ENCODE measurements around the gene NAA20. TPM values are rescaled to one million over a fixed set of nuclear protein-coding genes. Genes with fewer than 3 reads are reported as not detected.
A peak's percentile ranks its signal among the peaks of the same experiment; 100 is the strongest.

Gene NAA20
- total and polyA plus RNA-seq, 4 donors = 33.6 to 143 (median 59.9) TPM

DNA sequence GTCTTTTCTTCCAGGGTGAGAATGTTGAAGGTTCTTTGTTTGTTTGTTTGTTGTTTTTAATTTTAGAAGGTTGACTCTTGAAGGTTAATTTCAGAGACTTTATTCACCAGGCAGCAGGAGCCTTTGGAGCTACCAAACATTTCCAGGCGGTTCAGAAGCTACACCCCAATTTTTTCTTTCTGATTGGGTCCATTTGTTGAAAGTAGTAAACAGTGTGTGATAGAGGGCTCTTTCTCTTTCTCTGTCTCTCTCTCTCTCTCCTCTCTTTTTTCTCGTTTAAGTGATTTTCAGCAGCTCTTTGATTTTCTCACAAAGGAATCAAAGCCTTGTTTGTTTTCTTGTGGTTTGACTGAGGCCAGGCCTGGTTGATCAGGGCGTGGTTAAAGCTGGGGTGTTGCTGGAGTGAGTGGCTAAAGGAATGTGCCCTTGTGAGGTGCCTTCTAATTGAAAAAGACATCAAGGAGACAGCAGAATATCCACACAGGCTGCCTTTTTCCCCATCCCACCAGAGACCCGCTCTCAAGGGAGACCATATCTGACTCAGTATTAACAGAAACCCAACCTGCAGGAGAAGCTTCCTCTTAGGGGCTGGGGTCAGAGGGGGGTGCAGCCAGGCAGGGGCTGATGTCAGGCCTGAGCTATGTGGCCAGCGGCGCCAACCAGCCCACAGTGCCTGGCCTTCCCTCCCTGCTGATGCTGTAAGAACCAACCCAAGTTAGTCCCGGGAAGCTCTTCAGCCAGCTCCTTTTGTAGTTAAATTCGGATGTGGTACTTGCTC is 40.4 kb upstream of the NAA20 start:
- TF ChIP-seq CTCF (IDR thresholded peaks at IDR 0.05; ENCODE audit: control extremely low read depth, extremely low read depth) = no peak
- peaks cover 0 to 3% (median 0%) of the 10 kb centered on the region in 4 donors for H3K9me3 ChIP-seq (ENCODE audit: control insufficient read depth in 4 of 4, insufficient read depth in 3 of 4, low read length in 3 of 4)
- ATAC-seq (ENCODE audit: insufficient read depth, low FRiP score) = peak; percentile 32
- no peaks in the 10 kb centered on the region for H3K27me3 ChIP-seq (ENCODE audit: control insufficient read depth in 3 of 3, insufficient read depth in 3 of 3, low read length in 2 of 3)
- H3K9ac ChIP-seq (ENCODE audit: insufficient read depth in 1 of 2, low read length in 2 of 2) = peak overlapping the region; percentile 19 to 64
- H3K4me3 ChIP-seq = no peak overlapping the region
- peak; percentile 54 to 67 (median 56) for DNase-seq
- WGBS, 2 donors = 39 to 71% methylated on average over 8 of the region's 8 CpGs
- peak overlapping the region; percentile 90 to 94 for H3K27ac ChIP-seq (ENCODE audit: low read depth in 1 of 2, low read length in 1 of 2)
- H3K36me3 ChIP-seq (ENCODE audit: control insufficient read depth in 4 of 4, insufficient read depth in 4 of 4, low read length in 4 of 4) = peaks cover 0 to 11% (median 5%) of the 10 kb centered on the region in 4 donors
- H3K4me1 ChIP-seq (ENCODE audit: control insufficient read depth in 5 of 5, insufficient read depth in 5 of 5, low read length in 5 of 5) = peaks cover 18 to 48% (median 27%) of the 10 kb centered on the region in 5 donors

DNA sequence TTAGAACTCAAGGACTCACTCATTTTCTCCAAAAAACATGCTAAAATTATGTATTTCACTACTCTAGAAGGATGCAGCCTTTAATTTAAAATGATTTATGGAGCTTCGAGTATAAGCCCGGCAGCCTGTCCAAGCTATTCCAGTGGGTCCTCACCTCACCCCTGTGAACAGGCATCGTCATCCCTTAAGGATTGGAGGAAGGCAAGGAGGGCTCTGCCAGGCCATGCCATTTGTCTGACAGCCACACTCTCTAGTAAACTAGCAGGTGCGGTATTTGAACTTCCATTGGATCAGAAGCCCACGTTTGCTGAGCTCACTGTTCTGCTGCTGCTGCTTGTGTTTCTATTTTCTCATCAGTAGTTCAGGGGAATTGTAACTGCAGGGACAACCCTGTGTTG is 39.8 kb upstream of the NAA20 start:
- no peak for DNase-seq
- Histone ChIP-seq H3K27ac (ENCODE audit: low read depth in 1 of 2, low read length in 1 of 2) (peak overlapping the region; percentile 90 to 94), H3K4me1 (ENCODE audit: control insufficient read depth in 5 of 5, insufficient read depth in 5 of 5, low read length in 5 of 5) (peaks cover 18 to 48% (median 27%) of the 10 kb centered on the region in 5 donors), H3K27me3 (ENCODE audit: control insufficient read depth in 3 of 3, insufficient read depth in 3 of 3, low read length in 2 of 3) (no peaks in the 10 kb centered on the region), H3K9me3 (ENCODE audit: control insufficient read depth in 4 of 4, insufficient read depth in 3 of 4, low read length in 3 of 4) (peaks cover 0 to 3% (median 0%) of the 10 kb centered on the region in 4 donors), H3K36me3 (ENCODE audit: control insufficient read depth in 4 of 4, insufficient read depth in 4 of 4, low read length in 4 of 4) (peaks cover 0 to 15% (median 2%) of the 10 kb centered on the region in 4 donors), H3K4me3 (peak overlapping the region; percentile 13), H3K9ac (ENCODE audit: insufficient read depth in 1 of 2, low read length in 2 of 2) (peak overlapping the region; percentile 19 to 26)
- no peak for TF ChIP-seq CTCF (IDR thresholded peaks at IDR 0.05; ENCODE audit: control extremely low read depth, extremely low read depth)
- 56 to 71% methylated on average over 5 of the region's 5 CpGs for WGBS, 2 donors
- no peak for ATAC-seq (ENCODE audit: insufficient read depth, low FRiP score)

DNA sequence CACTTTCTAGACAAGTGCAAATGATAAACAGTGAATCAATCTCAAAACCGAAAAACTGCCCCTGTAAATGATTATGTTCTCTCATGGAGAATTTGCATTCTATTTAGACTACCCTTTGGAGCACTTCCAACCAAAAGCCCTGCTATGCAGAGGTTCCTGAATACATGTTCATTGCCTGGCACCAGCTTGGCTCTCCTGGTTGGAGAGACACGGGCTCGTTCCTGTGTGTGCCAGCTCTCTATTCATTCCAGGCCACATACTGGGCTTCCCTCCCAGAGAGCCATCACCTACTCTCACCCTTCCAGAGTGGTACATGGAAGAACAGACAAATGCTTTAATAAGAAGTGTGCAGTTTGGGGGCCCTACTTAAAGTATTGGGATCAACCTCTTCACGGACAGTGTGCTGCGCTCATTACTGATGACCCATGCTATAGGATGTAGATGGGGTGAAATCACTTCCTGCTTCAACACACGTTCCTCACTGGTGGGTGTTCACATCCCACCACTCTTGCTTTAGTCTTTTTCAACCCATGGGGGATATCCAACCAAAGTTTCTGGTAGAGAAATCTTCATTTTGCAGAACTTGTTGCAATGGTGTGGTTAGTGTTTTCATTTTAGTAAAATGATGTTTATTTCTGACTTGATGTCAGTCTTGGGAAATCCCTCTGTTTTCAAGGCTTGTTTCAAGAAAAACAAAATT is 38.5 kb upstream of the NAA20 start:
- Histone ChIP-seq H3K9ac (ENCODE audit: insufficient read depth in 1 of 2, low read length in 2 of 2) (peak overlapping the region in 1 of 2 donors; percentile 9), H3K27me3 (ENCODE audit: control insufficient read depth in 3 of 3, insufficient read depth in 3 of 3, low read length in 2 of 3) (no peaks in the 10 kb centered on the region), H3K9me3 (ENCODE audit: control insufficient read depth in 4 of 4, insufficient read depth in 3 of 4, low read length in 3 of 4) (peaks cover 0 to 3% (median 0%) of the 10 kb centered on the region in 4 donors), H3K36me3 (ENCODE audit: control insufficient read depth in 4 of 4, insufficient read depth in 4 of 4, low read length in 4 of 4) (peaks cover 0 to 17% (median 2%) of the 10 kb centered on the region in 4 donors), H3K27ac (ENCODE audit: low read depth in 1 of 2, low read length in 1 of 2) (peak overlapping the region; percentile 59 to 90), H3K4me3 (no peak overlapping the region), H3K4me1 (ENCODE audit: control insufficient read depth in 5 of 5, insufficient read depth in 5 of 5, low read length in 5 of 5) (peaks cover 18 to 44% (median 27%) of the 10 kb centered on the region in 5 donors)
- TF ChIP-seq CTCF (IDR thresholded peaks at IDR 0.05; ENCODE audit: control extremely low read depth, extremely low read depth) = no peak
- ATAC-seq (ENCODE audit: insufficient read depth, low FRiP score) (no peak), DNase-seq (no peak)
- 50 to 54% methylated on average over 6 of the region's 6 CpGs for WGBS, 2 donors
